ENCODE data around the gene HMGA1. TPM values are rescaled to one million over a fixed set of nuclear protein-coding genes. Genes with fewer than 3 reads are reported as not detected.

The HMGA1 gene
- total and polyA plus RNA-seq, 2 experiments from 2014 or later: 1,411 to 2,052 TPM

GRCh38 chr6:34233867-34234266 is 2.8 kb upstream of the HMGA1 start:
- Histone ChIP-seq H3K79me2 (replicated peaks; ENCODE audit: insufficient read depth) (peaks cover 25% of the 10 kb centered on the region), H3F3A (replicated peaks; ENCODE audit: low read depth) (peaks cover 28% of the 10 kb centered on the region), H4K20me1 (replicated peaks; ENCODE audit: insufficient read depth) (peaks cover 9% of the 10 kb centered on the region), H3K4me3 (peak overlapping the region; percentile 55; the same call in 1 of the 2 replicates), H3K27ac (ENCODE audit: low read depth) (peak overlapping the region; percentile 100), H3K9me2 (ENCODE audit: insufficient read depth) (no peaks in the 10 kb centered on the region), H3K27me3 (ENCODE audit: insufficient read depth) (no peaks in the 10 kb centered on the region), H3K4me2 (peak overlapping the region; percentile 82), H3K36me3 (ENCODE audit: insufficient read depth) (peaks cover 2% of the 10 kb centered on the region; the same call in 1 of the 2 replicates), H3K4me1 (ENCODE audit: insufficient read depth) (peaks cover 28% of the 10 kb centered on the region), H2AFZ (no peak overlapping the region)
- Mint-ChIP-seq H3K27ac (peak overlapping the region; percentile 96), H3K36me3 (ENCODE audit: low read depth) (peaks cover 8% of the 10 kb centered on the region), H3K4me1 (peaks cover 27% of the 10 kb centered on the region), H3K27me3 (ENCODE audit: insufficient read depth, low read depth, poor library complexity) (peaks cover 28% of the 10 kb centered on the region), H3K9me3 (peaks cover 7% of the 10 kb centered on the region; the same call in 2 of the 3 replicates), H3K4me3 (peak overlapping the region; percentile 61; the same call in 2 of the 3 replicates)
- DNase-seq (ENCODE audit: low spot score) (no peak), ATAC-seq (no peak)
- TF ChIP-seq REST (IDR thresholded peaks at IDR 0.05; ENCODE audit: unreplicated experiment): no peak
- TF ChIP-seq POLR2AphosphoS5 (IDR thresholded peaks at IDR 0.05; ENCODE audit: low read depth): no peak
- TF ChIP-seq ETS1 (IDR thresholded peaks at IDR 0.05): no peak
- TF ChIP-seq, protein P1, sequence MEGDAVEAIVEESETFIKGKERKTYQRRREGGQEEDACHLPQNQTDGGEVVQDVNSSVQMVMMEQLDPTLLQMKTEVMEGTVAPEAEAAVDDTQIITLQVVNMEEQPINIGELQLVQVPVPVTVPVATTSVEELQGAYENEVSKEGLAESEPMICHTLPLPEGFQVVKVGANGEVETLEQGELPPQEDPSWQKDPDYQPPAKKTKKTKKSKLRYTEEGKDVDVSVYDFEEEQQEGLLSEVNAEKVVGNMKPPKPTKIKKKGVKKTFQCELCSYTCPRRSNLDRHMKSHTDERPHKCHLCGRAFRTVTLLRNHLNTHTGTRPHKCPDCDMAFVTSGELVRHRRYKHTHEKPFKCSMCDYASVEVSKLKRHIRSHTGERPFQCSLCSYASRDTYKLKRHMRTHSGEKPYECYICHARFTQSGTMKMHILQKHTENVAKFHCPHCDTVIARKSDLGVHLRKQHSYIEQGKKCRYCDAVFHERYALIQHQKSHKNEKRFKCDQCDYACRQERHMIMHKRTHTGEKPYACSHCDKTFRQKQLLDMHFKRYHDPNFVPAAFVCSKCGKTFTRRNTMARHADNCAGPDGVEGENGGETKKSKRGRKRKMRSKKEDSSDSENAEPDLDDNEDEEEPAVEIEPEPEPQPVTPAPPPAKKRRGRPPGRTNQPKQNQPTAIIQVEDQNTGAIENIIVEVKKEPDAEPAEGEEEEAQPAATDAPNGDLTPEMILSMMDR (conservative IDR thresholded peaks at IDR 0.05; ENCODE audit: low read depth in 2 of 2): no peak
- no peak for TF ChIP-seq NANOG (IDR thresholded peaks at IDR 0.05; ENCODE audit: borderline replicate concordance)
- no peak for TF ChIP-seq ZNF114 (CRISPR knock-in tag; IDR thresholded peaks at IDR 0.05)
- no peak for TF ChIP-seq EZH2phosphoT487 (IDR thresholded peaks at IDR 0.05; ENCODE audit: unreplicated experiment)

- no peaks in the 10 kb centered on the region for H3K27me3 ChIP-seq (ENCODE audit: insufficient read depth)
- peak overlapping the region; percentile 61 for H3K4me3 Mint-ChIP-seq
- peaks cover 33% of the 10 kb centered on the region for H3K4me1 ChIP-seq (ENCODE audit: insufficient read depth)
- peak overlapping the region; percentile 55 for H3K4me3 ChIP-seq
- peaks cover 7% of the 10 kb centered on the region; the same call in 2 of the 3 replicates for H3K9me3 Mint-ChIP-seq
- H3K27me3 Mint-ChIP-seq (ENCODE audit: insufficient read depth, low read depth, poor library complexity): peaks cover 29% of the 10 kb centered on the region
- H3K79me2 ChIP-seq (replicated peaks; ENCODE audit: insufficient read depth): peaks cover 34% of the 10 kb centered on the region
- no peak for DNase-seq (ENCODE audit: low spot score)
- H3K36me3 ChIP-seq (ENCODE audit: insufficient read depth): peaks cover 11% of the 10 kb centered on the region; the same call in 1 of the 2 replicates
- H3K36me3 Mint-ChIP-seq (ENCODE audit: low read depth): peaks cover 17% of the 10 kb centered on the region
- H2AFZ ChIP-seq: no peak overlapping the region
- H3K27ac ChIP-seq (ENCODE audit: low read depth): peak overlapping the region; percentile 100
- H4K20me1 ChIP-seq (replicated peaks; ENCODE audit: insufficient read depth): peaks cover 18% of the 10 kb centered on the region
- H3K4me1 Mint-ChIP-seq: peaks cover 29% of the 10 kb centered on the region
- H3F3A ChIP-seq (replicated peaks; ENCODE audit: low read depth): peaks cover 34% of the 10 kb centered on the region
- no peaks in the 10 kb centered on the region for H3K9me2 ChIP-seq (ENCODE audit: insufficient read depth)
- H3K27ac Mint-ChIP-seq: peak overlapping the region; percentile 96
- ATAC-seq: peak; percentile 19
- H3K4me2 ChIP-seq: peak overlapping the region; percentile 82
- TF ChIP-seq JUNB (IDR thresholded peaks at IDR 0.05; ENCODE audit: unreplicated experiment): no peak
These were observed 1.9 kb upstream of the HMGA1 start for GRCh38 chr6:34234667-34235306.
